ENCODE data around the gene DOHH.

DOHH gene

DNA sequence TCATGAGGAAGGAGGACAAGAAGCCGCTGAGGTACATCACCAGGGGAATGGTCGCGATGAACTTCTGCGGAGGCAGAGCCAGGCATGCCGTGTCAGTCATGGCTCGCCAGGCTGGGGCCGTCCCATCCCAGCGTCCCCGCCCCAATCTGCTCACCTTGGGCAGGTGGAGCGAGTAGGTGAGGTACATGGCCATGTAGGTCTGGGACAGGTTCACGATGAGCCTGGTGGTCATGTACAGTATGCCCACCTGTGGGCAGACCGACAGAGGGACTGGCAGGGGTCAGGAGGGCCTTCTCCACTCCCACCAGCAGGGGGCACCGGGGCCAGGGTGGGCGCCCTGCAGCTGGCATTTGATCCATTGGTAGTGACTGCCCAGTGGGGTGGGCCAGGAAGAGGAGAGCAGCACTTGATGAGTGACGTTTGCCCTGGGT lies 46.8 kb upstream of the DOHH start:
- peaks cover 4% of the 10 kb centered on the region for H3K9me3 ChIP-seq (ENCODE audit: insufficient read depth, low read depth, low read length)
- H3K18ac ChIP-seq (ENCODE audit: low read length): no peak overlapping the region
- H3K4me2 ChIP-seq (ENCODE audit: low read length): no peak overlapping the region
- no peak overlapping the region for H2AFZ ChIP-seq (ENCODE audit: insufficient read depth, low read length, poor library complexity)
- peak overlapping the region; percentile 37 for H3K4me3 ChIP-seq (ENCODE audit: low read depth, low read length)
- H4K91ac ChIP-seq (ENCODE audit: low read depth, low read length): no peak overlapping the region
- H2BK12ac ChIP-seq (ENCODE audit: low read length): no peak overlapping the region
- no peak overlapping the region for H2BK5ac ChIP-seq (ENCODE audit: low read depth, low read length, poor library complexity)
- H4K12ac ChIP-seq (ENCODE audit: low read depth, low read length): no peak overlapping the region
- no peaks in the 10 kb centered on the region for H3K79me2 ChIP-seq (ENCODE audit: control insufficient read depth, insufficient read depth, low read length, poor library complexity)
- H3K79me1 ChIP-seq (ENCODE audit: low read length): no peaks in the 10 kb centered on the region
- no peaks in the 10 kb centered on the region for H3K4me1 ChIP-seq (ENCODE audit: control insufficient read depth in 1 of 2, insufficient read depth in 2 of 2, low read length in 2 of 2)
- no CpG with 5 or more reads among the region's 15 CpGs for WGBS (ENCODE audit: extremely low coverage, insufficient coverage, insufficient read length)
- no peaks in the 10 kb centered on the region for H3K27me3 ChIP-seq (ENCODE audit: insufficient read depth, low read length)
- H3K14ac ChIP-seq (ENCODE audit: low read length): no peak overlapping the region
- peaks cover 81 to 83% of the 10 kb centered on the region in 2 experiments for H3K36me3 ChIP-seq (ENCODE audit: control insufficient read depth in 1 of 2, insufficient read depth in 2 of 2, low read length in 2 of 2)
- H4K8ac ChIP-seq (ENCODE audit: low read depth, low read length): no peak overlapping the region
- no peak overlapping the region for H3K27ac ChIP-seq (ENCODE audit: low read depth, low read length)
- no peak overlapping the region for H3K9ac ChIP-seq (ENCODE audit: low read length)
- DNase-seq: peak in 1 of 2 donors; percentile 35
- no peak overlapping the region for H3K4ac ChIP-seq (ENCODE audit: low read depth, low read length)
- H2BK120ac ChIP-seq (ENCODE audit: insufficient read depth, low read length, poor library complexity): no peak overlapping the region
- no peak overlapping the region for H3K23ac ChIP-seq (ENCODE audit: low read length)
- no peak overlapping the region for H2AK5ac ChIP-seq (ENCODE audit: low read length)

DNA sequence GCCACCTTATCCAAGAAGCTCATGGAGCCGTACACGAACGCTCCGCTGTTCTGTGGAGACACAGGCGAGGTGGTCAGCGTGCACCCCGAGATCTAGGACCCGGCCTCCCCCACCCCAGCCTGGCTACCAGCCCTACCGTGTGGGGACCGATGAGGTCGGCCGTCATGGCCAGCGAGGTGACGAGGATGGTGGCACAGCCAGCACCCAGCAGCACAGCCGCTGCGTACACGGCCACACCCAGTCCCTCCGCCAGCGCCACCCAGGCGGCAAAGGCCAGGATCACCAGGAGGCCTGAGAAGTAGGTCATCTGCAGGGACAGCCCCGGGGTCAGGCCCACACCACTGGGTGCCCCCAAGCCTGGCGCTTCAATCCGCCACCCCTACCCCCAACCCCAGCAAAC lies 45.6 kb upstream of the DOHH start:
- Histone ChIP-seq H2BK120ac (ENCODE audit: insufficient read depth, low read length, poor library complexity) (no peak overlapping the region), H3K27ac (ENCODE audit: low read depth, low read length) (no peak overlapping the region), H3K9me3 (ENCODE audit: insufficient read depth, low read depth, low read length) (peaks cover 4% of the 10 kb centered on the region), H3K4ac (ENCODE audit: low read depth, low read length) (no peak overlapping the region), H3K23ac (ENCODE audit: low read length) (no peak overlapping the region), H3K79me2 (ENCODE audit: control insufficient read depth, insufficient read depth, low read length, poor library complexity) (no peaks in the 10 kb centered on the region), H4K12ac (ENCODE audit: low read depth, low read length) (peak overlapping the region; percentile 4), H4K91ac (ENCODE audit: low read depth, low read length) (no peak overlapping the region), H2AK5ac (ENCODE audit: low read length) (no peak overlapping the region), H3K36me3 (ENCODE audit: control insufficient read depth in 1 of 2, insufficient read depth in 2 of 2, low read length in 2 of 2) (peaks cover 79% of the 10 kb centered on the region in 2 experiments), H3K4me1 (ENCODE audit: control insufficient read depth in 1 of 2, insufficient read depth in 2 of 2, low read length in 2 of 2) (no peaks in the 10 kb centered on the region), H3K9ac (ENCODE audit: low read length) (no peak overlapping the region), H3K14ac (ENCODE audit: low read length) (no peak overlapping the region), H3K4me3 (ENCODE audit: low read depth, low read length) (no peak overlapping the region), H3K18ac (ENCODE audit: low read length) (no peak overlapping the region), H2BK12ac (ENCODE audit: low read length) (no peak overlapping the region), H3K79me1 (ENCODE audit: low read length) (no peaks in the 10 kb centered on the region), H3K27me3 (ENCODE audit: insufficient read depth, low read length) (no peaks in the 10 kb centered on the region), H2AFZ (ENCODE audit: insufficient read depth, low read length, poor library complexity) (no peak overlapping the region), H3K4me2 (ENCODE audit: low read length) (no peak overlapping the region), H4K8ac (ENCODE audit: low read depth, low read length) (no peak overlapping the region), H2BK5ac (ENCODE audit: low read depth, low read length, poor library complexity) (no peak overlapping the region)
- DNase-seq: no peak
- no CpG with 5 or more reads among the region's 23 CpGs for WGBS (ENCODE audit: extremely low coverage, insufficient coverage, insufficient read length)

DNA sequence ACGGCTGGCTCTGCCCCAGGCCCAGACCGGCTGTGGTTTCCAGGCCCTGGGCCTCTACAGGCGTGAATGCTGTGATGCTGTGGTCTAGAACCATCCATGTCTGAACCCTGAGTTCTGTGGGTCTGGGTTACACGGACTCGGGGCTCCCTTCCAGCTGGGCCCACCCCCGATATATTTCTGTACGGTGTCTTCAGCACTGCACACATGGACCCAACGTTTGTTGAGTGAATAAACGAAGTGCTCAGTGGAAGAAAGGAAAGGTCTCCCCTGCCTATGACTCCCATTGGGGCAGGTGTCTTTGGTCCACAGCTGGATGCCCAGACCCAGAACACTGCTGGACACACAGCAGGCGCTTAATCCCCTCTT lies 45.2 kb upstream of the DOHH start:
- Histone ChIP-seq H3K9me3 (ENCODE audit: insufficient read depth, low read depth, low read length) (peaks cover 4% of the 10 kb centered on the region), H3K27ac (ENCODE audit: low read depth, low read length) (no peak overlapping the region), H3K36me3 (ENCODE audit: control insufficient read depth in 1 of 2, insufficient read depth in 2 of 2, low read length in 2 of 2) (peaks cover 74 to 75% of the 10 kb centered on the region in 2 experiments), H3K4me2 (ENCODE audit: low read length) (no peak overlapping the region), H3K14ac (ENCODE audit: low read length) (no peak overlapping the region), H3K4ac (ENCODE audit: low read depth, low read length) (no peak overlapping the region), H3K4me1 (ENCODE audit: control insufficient read depth in 1 of 2, insufficient read depth in 2 of 2, low read length in 2 of 2) (no peaks in the 10 kb centered on the region), H3K23ac (ENCODE audit: low read length) (no peak overlapping the region), H2BK5ac (ENCODE audit: low read depth, low read length, poor library complexity) (no peak overlapping the region), H2BK120ac (ENCODE audit: insufficient read depth, low read length, poor library complexity) (no peak overlapping the region), H3K27me3 (ENCODE audit: insufficient read depth, low read length) (no peaks in the 10 kb centered on the region), H3K79me1 (ENCODE audit: low read length) (no peaks in the 10 kb centered on the region), H3K9ac (ENCODE audit: low read length) (no peak overlapping the region), H2AFZ (ENCODE audit: insufficient read depth, low read length, poor library complexity) (no peak overlapping the region), H3K4me3 (ENCODE audit: low read depth, low read length) (no peak overlapping the region), H4K91ac (ENCODE audit: low read depth, low read length) (no peak overlapping the region), H4K8ac (ENCODE audit: low read depth, low read length) (no peak overlapping the region), H4K12ac (ENCODE audit: low read depth, low read length) (peak overlapping the region; percentile 28), H2BK12ac (ENCODE audit: low read length) (no peak overlapping the region), H2AK5ac (ENCODE audit: low read length) (no peak overlapping the region), H3K79me2 (ENCODE audit: control insufficient read depth, insufficient read depth, low read length, poor library complexity) (no peaks in the 10 kb centered on the region), H3K18ac (ENCODE audit: low read length) (no peak overlapping the region)
- no peak for DNase-seq
- WGBS (ENCODE audit: extremely low coverage, insufficient coverage, insufficient read length): no CpG with 5 or more reads among the region's 10 CpGs

DNA sequence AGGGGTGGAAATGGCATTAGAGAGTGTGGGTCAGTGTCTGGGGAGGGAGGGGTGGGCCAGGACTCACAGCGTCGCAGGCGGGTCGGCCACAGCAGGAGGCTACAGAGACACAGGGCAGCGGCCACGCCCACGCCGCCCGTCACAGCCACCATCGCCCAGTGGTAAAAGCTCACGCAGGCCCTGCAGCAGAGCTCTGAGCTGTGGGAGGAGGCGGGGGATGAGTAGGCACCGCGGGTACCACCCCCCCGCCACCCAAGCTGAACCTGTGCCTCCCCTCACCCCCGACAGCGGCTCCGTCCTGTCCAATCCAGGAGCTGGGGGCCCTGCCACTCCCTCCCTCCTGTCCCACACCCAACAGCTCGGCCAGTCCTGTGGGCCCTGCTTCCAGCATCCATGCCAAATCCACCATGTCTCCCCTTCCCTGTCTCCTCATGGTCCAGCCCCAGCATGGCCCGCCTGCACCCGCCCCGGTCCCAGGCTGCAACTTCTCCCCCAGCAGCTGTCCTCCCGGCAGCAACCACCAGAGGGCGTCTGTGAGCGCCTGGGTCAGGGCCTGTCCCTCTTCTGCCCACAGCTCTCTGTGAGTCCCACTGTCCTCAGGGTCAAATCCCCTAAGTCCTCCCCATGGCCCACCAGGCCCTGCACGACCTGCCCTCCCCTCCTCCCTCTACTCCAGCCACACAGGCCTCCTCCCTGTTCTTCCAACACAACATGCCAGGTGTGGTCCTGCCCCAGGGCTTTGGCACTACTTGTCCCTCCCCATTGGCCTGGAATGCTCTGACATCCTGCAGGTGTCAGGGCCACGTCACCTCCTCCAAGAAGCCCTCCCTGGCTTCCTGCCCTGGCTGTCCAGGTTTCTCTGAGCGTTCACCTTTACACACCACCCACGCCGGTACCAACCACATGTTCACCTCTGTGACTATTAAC lies 44.5 kb upstream of the DOHH start:
- H3K79me2 ChIP-seq (ENCODE audit: control insufficient read depth, insufficient read depth, low read length, poor library complexity): no peaks in the 10 kb centered on the region
- H2BK12ac ChIP-seq (ENCODE audit: low read length): no peak overlapping the region
- H3K23ac ChIP-seq (ENCODE audit: low read length): no peak overlapping the region
- no peak overlapping the region for H2BK5ac ChIP-seq (ENCODE audit: low read depth, low read length, poor library complexity)
- peaks cover 4% of the 10 kb centered on the region for H3K9me3 ChIP-seq (ENCODE audit: insufficient read depth, low read depth, low read length)
- H4K91ac ChIP-seq (ENCODE audit: low read depth, low read length): no peak overlapping the region
- no peaks in the 10 kb centered on the region for H3K79me1 ChIP-seq (ENCODE audit: low read length)
- DNase-seq: peak; percentile 75 to 89
- H3K4ac ChIP-seq (ENCODE audit: low read depth, low read length): no peak overlapping the region
- H2AK5ac ChIP-seq (ENCODE audit: low read length): no peak overlapping the region
- no peak overlapping the region for H4K8ac ChIP-seq (ENCODE audit: low read depth, low read length)
- H3K27me3 ChIP-seq (ENCODE audit: insufficient read depth, low read length): no peaks in the 10 kb centered on the region
- peak overlapping the region; percentile 28 for H4K12ac ChIP-seq (ENCODE audit: low read depth, low read length)
- H3K4me1 ChIP-seq (ENCODE audit: control insufficient read depth in 1 of 2, insufficient read depth in 2 of 2, low read length in 2 of 2): no peaks in the 10 kb centered on the region
- no peak overlapping the region for H2BK120ac ChIP-seq (ENCODE audit: insufficient read depth, low read length, poor library complexity)
- H2AFZ ChIP-seq (ENCODE audit: insufficient read depth, low read length, poor library complexity): no peak overlapping the region
- H3K4me2 ChIP-seq (ENCODE audit: low read length): no peak overlapping the region
- H3K14ac ChIP-seq (ENCODE audit: low read length): no peak overlapping the region
- H3K9ac ChIP-seq (ENCODE audit: low read length): no peak overlapping the region
- peaks cover 71% of the 10 kb centered on the region in 2 experiments for H3K36me3 ChIP-seq (ENCODE audit: control insufficient read depth in 1 of 2, insufficient read depth in 2 of 2, low read length in 2 of 2)
- no peak overlapping the region for H3K27ac ChIP-seq (ENCODE audit: low read depth, low read length)
- no CpG with 5 or more reads among the region's 30 CpGs for WGBS (ENCODE audit: extremely low coverage, insufficient coverage, insufficient read length)
- H3K4me3 ChIP-seq (ENCODE audit: low read depth, low read length): no peak overlapping the region
- H3K18ac ChIP-seq (ENCODE audit: low read length): no peak overlapping the region
